ENCODE measurements around the gene GARIN5A.

Gene GARIN5A

GRCh38 chr19:50427318-50427925, 49.2 kb downstream of the GARIN5A start:
- H3K36me3 ChIP-seq (ENCODE audit: insufficient read depth, low read length), result no peaks in the 10 kb centered on the region
- peak overlapping the region; percentile 71 for H3K4me2 ChIP-seq (ENCODE audit: low read length)
- H3K4me3 ChIP-seq (ENCODE audit: low read length), result no peak overlapping the region
- H3K9me3 ChIP-seq (replicated peaks; ENCODE audit: low read length), result no peaks in the 10 kb centered on the region
- H3K27me3 ChIP-seq (ENCODE audit: control insufficient read depth, insufficient read depth, low read length), result peaks cover 24% of the 10 kb centered on the region
- H3K4me1 ChIP-seq (ENCODE audit: control insufficient read depth, insufficient read depth, low read length), result peaks cover 10% of the 10 kb centered on the region
- H3K9ac ChIP-seq (ENCODE audit: low read depth, low read length), result no peak overlapping the region

GRCh38 chr19:50425581-50425980, 51.1 kb downstream of the GARIN5A start:
- no peak overlapping the region for H3K4me2 ChIP-seq (ENCODE audit: low read length)
- peaks cover 13% of the 10 kb centered on the region for H3K27me3 ChIP-seq (ENCODE audit: control insufficient read depth, insufficient read depth, low read length)
- H3K4me1 ChIP-seq (ENCODE audit: control insufficient read depth, insufficient read depth, low read length), result peaks cover 5% of the 10 kb centered on the region
- H3K36me3 ChIP-seq (ENCODE audit: insufficient read depth, low read length), result no peaks in the 10 kb centered on the region
- no peak overlapping the region for H3K9ac ChIP-seq (ENCODE audit: low read depth, low read length)
- H3K9me3 ChIP-seq (replicated peaks; ENCODE audit: low read length), result no peaks in the 10 kb centered on the region
- no peak overlapping the region for H3K4me3 ChIP-seq (ENCODE audit: low read length)

- Histone ChIP-seq H3K9ac (ENCODE audit: low read depth, low read length) (no peak overlapping the region), H3K4me2 (ENCODE audit: low read length) (no peak overlapping the region), H3K9me3 (replicated peaks; ENCODE audit: low read length) (no peaks in the 10 kb centered on the region), H3K27me3 (ENCODE audit: control insufficient read depth, insufficient read depth, low read length) (peaks cover 19% of the 10 kb centered on the region), H3K36me3 (ENCODE audit: insufficient read depth, low read length) (no peaks in the 10 kb centered on the region), H3K4me1 (ENCODE audit: control insufficient read depth, insufficient read depth, low read length) (peaks cover 5% of the 10 kb centered on the region), H3K4me3 (ENCODE audit: low read length) (no peak overlapping the region)
These were observed 53.2 kb downstream of the GARIN5A start for GRCh38 chr19:50423279-50424113.

- no peak overlapping the region for H3K9ac ChIP-seq (ENCODE audit: low read depth, low read length)
- peaks cover 14% of the 10 kb centered on the region for H3K27me3 ChIP-seq (ENCODE audit: control insufficient read depth, insufficient read depth, low read length)
- H3K4me1 ChIP-seq (ENCODE audit: control insufficient read depth, insufficient read depth, low read length), result no peaks in the 10 kb centered on the region
- no peaks in the 10 kb centered on the region for H3K9me3 ChIP-seq (replicated peaks; ENCODE audit: low read length)
- H3K4me2 ChIP-seq (ENCODE audit: low read length), result no peak overlapping the region
- no peaks in the 10 kb centered on the region for H3K36me3 ChIP-seq (ENCODE audit: insufficient read depth, low read length)
- H3K4me3 ChIP-seq (ENCODE audit: low read length), result no peak overlapping the region
These were observed 54.0 kb downstream of the GARIN5A start for GRCh38 chr19:50422397-50423278.

- Histone ChIP-seq H3K9ac (ENCODE audit: low read depth, low read length) (no peak overlapping the region), H3K4me2 (ENCODE audit: low read length) (no peak overlapping the region), H3K4me1 (ENCODE audit: control insufficient read depth, insufficient read depth, low read length) (no peaks in the 10 kb centered on the region), H3K36me3 (ENCODE audit: insufficient read depth, low read length) (no peaks in the 10 kb centered on the region), H3K4me3 (ENCODE audit: low read length) (no peak overlapping the region), H3K27me3 (ENCODE audit: control insufficient read depth, insufficient read depth, low read length) (peaks cover 14% of the 10 kb centered on the region), H3K9me3 (replicated peaks; ENCODE audit: low read length) (no peaks in the 10 kb centered on the region)
These were observed 55.8 kb downstream of the GARIN5A start for GRCh38 chr19:50420808-50421207.

GRCh38 chr19:50420127-50420526, 56.5 kb downstream of the GARIN5A start:
- no peak overlapping the region for H3K4me2 ChIP-seq (ENCODE audit: low read length)
- H3K9me3 ChIP-seq (replicated peaks; ENCODE audit: low read length), result no peaks in the 10 kb centered on the region
- H3K9ac ChIP-seq (ENCODE audit: low read depth, low read length), result no peak overlapping the region
- no peaks in the 10 kb centered on the region for H3K36me3 ChIP-seq (ENCODE audit: insufficient read depth, low read length)
- H3K4me3 ChIP-seq (ENCODE audit: low read length), result no peak overlapping the region
- peaks cover 14% of the 10 kb centered on the region for H3K27me3 ChIP-seq (ENCODE audit: control insufficient read depth, insufficient read depth, low read length)
- H3K4me1 ChIP-seq (ENCODE audit: control insufficient read depth, insufficient read depth, low read length), result no peaks in the 10 kb centered on the region

GRCh38 chr19:50419580-50420035, 57.0 kb downstream of the GARIN5A start:
- Histone ChIP-seq H3K9me3 (replicated peaks; ENCODE audit: low read length) (no peaks in the 10 kb centered on the region), H3K4me2 (ENCODE audit: low read length) (no peak overlapping the region), H3K9ac (ENCODE audit: low read depth, low read length) (no peak overlapping the region), H3K4me1 (ENCODE audit: control insufficient read depth, insufficient read depth, low read length) (no peaks in the 10 kb centered on the region), H3K27me3 (ENCODE audit: control insufficient read depth, insufficient read depth, low read length) (peaks cover 14% of the 10 kb centered on the region), H3K36me3 (ENCODE audit: insufficient read depth, low read length) (no peaks in the 10 kb centered on the region), H3K4me3 (ENCODE audit: low read length) (no peak overlapping the region)

- no peak overlapping the region for H3K4me2 ChIP-seq (ENCODE audit: low read length)
- H3K27me3 ChIP-seq (ENCODE audit: control insufficient read depth, insufficient read depth, low read length), result peaks cover 14% of the 10 kb centered on the region
- H3K4me3 ChIP-seq (ENCODE audit: low read length), result no peak overlapping the region
- no peaks in the 10 kb centered on the region for H3K9me3 ChIP-seq (replicated peaks; ENCODE audit: low read length)
- H3K9ac ChIP-seq (ENCODE audit: low read depth, low read length), result no peak overlapping the region
- no peaks in the 10 kb centered on the region for H3K4me1 ChIP-seq (ENCODE audit: control insufficient read depth, insufficient read depth, low read length)
- H3K36me3 ChIP-seq (ENCODE audit: insufficient read depth, low read length), result no peaks in the 10 kb centered on the region
These were observed 57.5 kb downstream of the GARIN5A start for GRCh38 chr19:50419022-50419579.

- no peak within 1 kb of the TSS for H3K9ac ChIP-seq (ENCODE audit: low read depth, low read length)
- peaks cover 14% of the 10 kb centered on the region for H3K27me3 ChIP-seq (ENCODE audit: control insufficient read depth, insufficient read depth, low read length)
- H3K4me2 ChIP-seq (ENCODE audit: low read length), result no peak within 1 kb of the TSS
- no peak within 1 kb of the TSS for H3K4me3 ChIP-seq (ENCODE audit: low read length)
- H3K36me3 ChIP-seq (ENCODE audit: insufficient read depth, low read length), result no peaks in the 10 kb centered on the region
- H3K4me1 ChIP-seq (ENCODE audit: control insufficient read depth, insufficient read depth, low read length), result no peaks in the 10 kb centered on the region
- H3K9me3 ChIP-seq (replicated peaks; ENCODE audit: low read length), result no peaks in the 10 kb centered on the region
These were observed 58.2 kb downstream of the GARIN5A start, which contains the start of gene SPIB for GRCh38 chr19:50418176-50419021. Gene SPIB, plus strand, starts transcription at chr19:50418938. Its CDS starts 25 bp downstream, at chr19:50418963.

GRCh38 chr19:50417111-50418081, 59.3 kb downstream of the GARIN5A start:
- H3K4me1 ChIP-seq (ENCODE audit: control insufficient read depth, insufficient read depth, low read length), result no peaks in the 10 kb centered on the region
- no peak overlapping the region for H3K9ac ChIP-seq (ENCODE audit: low read depth, low read length)
- no peak overlapping the region for H3K4me3 ChIP-seq (ENCODE audit: low read length)

More at GRCh38 chr19:50417111-50418081, 59.3 kb downstream of the GARIN5A start:
- H3K36me3 ChIP-seq (ENCODE audit: insufficient read depth, low read length), result no peaks in the 10 kb centered on the region
- peaks cover 14% of the 10 kb centered on the region for H3K27me3 ChIP-seq (ENCODE audit: control insufficient read depth, insufficient read depth, low read length)
- no peaks in the 10 kb centered on the region for H3K9me3 ChIP-seq (replicated peaks; ENCODE audit: low read length)
- H3K4me2 ChIP-seq (ENCODE audit: low read length), result no peak overlapping the region

All from skeletal muscle satellite cell (primary cell).